Right lobe of liver (tissue), 6 donors: ENCODE data around the gene MOB1A. TPM values are rescaled to one million over a fixed set of nuclear protein-coding genes. Genes with fewer than 3 reads are reported as not detected.

Experiments
- ATAC-seq, 4 donors: fragments of 200-7000 bp; cut with Tn5 transposase; one replicate each; pipeline ENCODE4 v1.9.1; 2020; ENCODE audit warnings: mild to moderate bottlenecking in 4 of 4, moderate library complexity in 4 of 4
- DNase-seq, 3 donors: peaks; one replicate each; pipeline ENCODE4 v3.0.0-alpha.2; 2020
- H3K27ac ChIP-seq, 3 donors: fragments of 200-600 bp; one replicate each; pipeline ENCODE4 v1.8.0; 2022
- H3K27me3 ChIP-seq, 2 donors: fragments of 200-600 bp; one replicate each; pipeline ENCODE4 v1.8.0; 2022
- H3K36me3 ChIP-seq, 4 donors: fragments of 200-600 bp; sonication (generic) in 1 of 4; one replicate each; pipeline versions ENCODE4 v1.5.1 to v1.8.0; 2017 to 2022; ENCODE audit warnings: control low read depth in 1 of 4
- H3K4me1 ChIP-seq, 4 donors: fragments of 200-600 bp; sonication (generic) in 1 of 4; one replicate each; pipeline versions ENCODE4 v1.5.1 to v1.8.0; 2017 to 2022; ENCODE audit warnings: control low read depth in 1 of 4
- H3K4me3 ChIP-seq, 3 donors: fragments of 200-600 bp; one replicate each; pipeline ENCODE4 v1.8.0; 2022
- H3K9me3 ChIP-seq, 4 donors: fragments of 200-600 bp; sonication (generic) in 1 of 4; one replicate each; pipeline versions ENCODE4 v1.5.1 to v1.8.0; 2017 to 2022; ENCODE audit warnings: control low read depth in 1 of 4
- CTCF ChIP-seq, 4 donors: fragments of 200-600 bp in 3 of 4; fragments of 450-650 bp in 1 of 4; IDR thresholded peaks; one replicate each; pipeline versions ENCODE4 v1.5.1 to v1.8.0; 2016 to 2022; ENCODE audit warnings: antibody characterized with exemption in 4 of 4, mild to moderate bottlenecking in 2 of 4
- POLR2A ChIP-seq: fragments of 450-650 bp; IDR thresholded peaks from one replicate; pipeline ENCODE4 v1.6.1; 2017; ENCODE audit warnings: antibody characterized with exemption, mild to moderate bottlenecking
- WGBS: methylation state at CpG from one replicate; pipeline ENCODE4 v1.1.6; 2018; ENCODE audit warnings: low coverage, low lambda C conversion rate; ENCODE audit not compliant: insufficient coverage; ENCODE audit errors: missing lambda C conversion rate; 5-methylcytosine and 5-hydroxymethylcytosine counted together
- intact Hi-C, 2 donors: fragments of 100-400 bp; cut with DNase I; formaldehyde crosslinking; loops; one replicate each; pipeline versions ENCODE4 v1.11.2 to v1.14.1; 2022
- total RNA-seq, 6 experiments: library from RNA; depleted of rRNA in 2 of 6; stranded (reverse); fragments of >200 nt in 2 of 6; fragmentation: NEBNext Ultra II Directional in 3 of 6; extraction: Animal tissue kit (Norgen Biotek cat#: 25700) in 3 of 6; gene quantifications; one replicate each; pipeline versions ENCODE4 v1.1.0 to v1.2.4, GENCODE V29; 2016 to 2023
- donor health status: DM: no; HTN: yes; CAD: no.
- donor health status: DM: no; HTN: no; CAD: no.
- donor health status: DM: no; HTN: no; CAD: no.
- donor health status: DM: no; HTN: yes; CAD: no.
- donor health status: DM: no; HTN: yes; CAD: no.

MOB1A gene
- total RNA-seq, 6 experiments from 2014 or later, result 29.8 to 48.0 (median 32.9) TPM

GRCh38 chr2:74168739-74169138, 9.9 kb downstream of the MOB1A start:
- no peaks in the 10 kb centered on the region for H3K4me1 ChIP-seq
- no peak for TF ChIP-seq POLR2A
- TF ChIP-seq CTCF (IDR thresholded peaks at IDR 0.05), result no peak
- H3K27ac ChIP-seq, result no peak overlapping the region
- H3K27me3 ChIP-seq, result no peaks in the 10 kb centered on the region
- intact Hi-C loops, result no loop called here
- no peak overlapping the region for H3K4me3 ChIP-seq
- no peak for ATAC-seq
- DNase-seq, result no peak
- H3K9me3 ChIP-seq, result no peaks in the 10 kb centered on the region
- WGBS, result 58% methylated on average over 2 of the region's 2 CpGs
- peaks cover 0 to 86% (median 26%) of the 10 kb centered on the region in 4 donors for H3K36me3 ChIP-seq

- Histone ChIP-seq H3K27ac (no peak overlapping the region), H3K4me1 (no peaks in the 10 kb centered on the region), H3K36me3 (peaks cover 0 to 97% (median 27%) of the 10 kb centered on the region in 4 donors), H3K27me3 (no peaks in the 10 kb centered on the region), H3K9me3 (no peaks in the 10 kb centered on the region), H3K4me3 (no peak overlapping the region)
- DNase-seq (no peak), ATAC-seq (no peak)
- WGBS, result 83% methylated on average over 1 of the region's 1 CpG
- TF ChIP-seq POLR2A (no peak), CTCF (IDR thresholded peaks at IDR 0.05) (no peak)
- intact Hi-C loops, result no loop called here
Measured at GRCh38 chr2:74164761-74165160, 13.9 kb downstream of the MOB1A start.

- Histone ChIP-seq H3K4me1 (no peaks in the 10 kb centered on the region), H3K4me3 (no peak overlapping the region), H3K36me3 (peaks cover 0 to 97% (median 26%) of the 10 kb centered on the region in 4 donors), H3K9me3 (no peaks in the 10 kb centered on the region), H3K27me3 (no peaks in the 10 kb centered on the region), H3K27ac (no peak overlapping the region)
- WGBS, result 89% methylated on average over 6 of the region's 6 CpGs
- no peak for DNase-seq
- intact Hi-C loops, result no loop called here
- TF ChIP-seq CTCF (IDR thresholded peaks at IDR 0.05), result no peak
- TF ChIP-seq POLR2A, result no peak
- ATAC-seq, result no peak
Measured at GRCh38 chr2:74162951-74163350, 15.7 kb downstream of the MOB1A start.

- 63% methylated on average over 3 of the region's 3 CpGs for WGBS
Measured at GRCh38 chr2:74155830-74156229, 22.8 kb downstream of the MOB1A start.

More at GRCh38 chr2:74155830-74156229, 22.8 kb downstream of the MOB1A start:
- Histone ChIP-seq H3K27ac (no peak overlapping the region), H3K4me3 (no peak overlapping the region), H3K9me3 (no peaks in the 10 kb centered on the region), H3K36me3 (peaks cover 0 to 66% (median 10%) of the 10 kb centered on the region in 4 donors), H3K27me3 (no peaks in the 10 kb centered on the region), H3K4me1 (no peaks in the 10 kb centered on the region)
- TF ChIP-seq POLR2A, result no peak
- TF ChIP-seq CTCF (IDR thresholded peaks at IDR 0.05), result no peak
- ATAC-seq (no peak), DNase-seq (no peak)
- intact Hi-C loops, result no loop called here
